H1 (cell line): ENCODE results near the gene RAPGEF6.

Experiments used
- CTCF ChIP-seq, 3 experiments: IDR thresholded peaks; 1 replicate in 2 of 3; 2 replicates in 1 of 3; pipeline versions ENCODE4 v1.5.1 to v1.6.1; 2011; ENCODE audit warnings: low read length in 3 of 3, mild to moderate bottlenecking in 3 of 3, inconsistent platforms in 2 of 3, low read depth in 1 of 3, moderate library complexity in 1 of 3; ENCODE audit not compliant: insufficient read depth in 1 of 3; ENCODE audit errors: control extremely low read depth in 1 of 3
- EZH2 ChIP-seq: fragments of 200-600 bp; sonication (generic); IDR thresholded peaks from 2 replicates; pipeline ENCODE4 v1.7.1; 2012; ENCODE audit warnings: low read depth, mild to moderate bottlenecking, moderate library complexity, low read length, inconsistent platforms; ENCODE audit not compliant: severe bottlenecking
- POLR2A ChIP-seq, 2 experiments: IDR thresholded peaks; 1 replicate in 1 of 2; 2 replicates in 1 of 2; pipeline ENCODE4 v1.6.1; 2011; ENCODE audit warnings: low read depth in 2 of 2, low read length in 2 of 2, mild to moderate bottlenecking in 2 of 2; ENCODE audit errors: control extremely low read depth in 1 of 2
- SAP30 ChIP-seq: fragments of 300-600 bp; sonication (generic); IDR thresholded peaks from 2 replicates; pipeline ENCODE4 v1.7.1; 2012; ENCODE audit warnings: low read length, moderate library complexity, mild to moderate bottlenecking, inconsistent platforms; ENCODE audit not compliant: insufficient read depth, insufficient replicate concordance
- TAF1 ChIP-seq: IDR thresholded peaks from 2 replicates; pipeline ENCODE4 v1.6.1; 2011; ENCODE audit warnings: mild to moderate bottlenecking, low read depth, low read length
- USF2 ChIP-seq: IDR thresholded peaks from 2 replicates; pipeline ENCODE4 v1.6.1; 2011; ENCODE audit warnings: low read length, improper control_type of control experiment

GRCh38 chr5:131495536-131496399 lies 139.3 kb downstream of the RAPGEF6 start:
- TF ChIP-seq EZH2 (no peak), USF2 (no peak), TAF1 (no peak), SAP30 (no peak), POLR2A (IDR thresholded peaks at IDR 0.05; ENCODE audit: control extremely low read depth in 1 of 2, low read depth in 2 of 2, low read length in 2 of 2) (no peak), CTCF (IDR thresholded peaks at IDR 0.05; ENCODE audit: control extremely low read depth in 1 of 3, insufficient read depth in 1 of 3, low read depth in 1 of 3, low read length in 3 of 3) (no peak)
